Measurements from ENCODE around the gene GPR137. TPM values are rescaled to one million over a fixed set of nuclear protein-coding genes. Genes with fewer than 3 reads are reported as not detected.

GPR137 gene
- total and polyA plus RNA-seq, 9 of the 15 experiments (the other 6 are each of a cell fraction or from before 2014, with no cell fraction given), result 0.32 to 26.7 (median 10.7) TPM

DNA sequence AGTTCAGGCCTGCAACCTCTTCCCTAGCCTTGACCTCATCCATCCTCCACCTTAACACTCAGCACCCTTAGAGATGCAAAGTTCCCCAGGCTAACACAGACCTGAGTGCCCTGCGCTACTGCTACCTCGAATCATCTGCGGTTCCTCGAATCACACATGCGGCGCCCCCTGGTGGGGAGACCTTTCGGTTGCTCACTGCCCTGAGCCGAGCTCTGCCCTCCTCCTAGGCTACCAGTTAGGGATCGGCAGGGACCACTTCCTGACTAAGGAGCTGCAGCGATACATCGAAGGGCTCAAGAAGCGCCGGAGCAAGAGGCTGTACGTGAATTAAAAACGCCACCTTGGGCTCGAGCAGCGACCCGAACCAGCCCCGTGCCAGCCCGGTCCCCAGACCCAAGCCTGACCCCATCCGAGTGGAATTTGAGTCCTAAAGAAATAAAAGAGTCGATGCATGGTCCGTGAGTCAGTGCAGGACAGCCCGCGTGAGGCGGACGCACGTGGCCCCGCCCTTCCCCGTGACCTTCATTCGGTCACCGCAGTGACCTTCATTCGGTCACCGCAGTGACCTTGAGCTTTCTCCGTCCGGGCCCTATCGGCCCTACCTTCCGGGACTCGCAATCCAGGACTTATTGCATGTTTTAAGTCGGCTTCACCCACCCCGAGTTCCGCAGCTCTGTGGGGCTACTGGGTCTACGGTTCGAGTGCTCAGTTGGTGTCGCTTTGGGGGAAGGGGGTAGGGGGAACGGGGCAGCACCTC is 18.8 kb downstream of the GPR137 start (continued):
- TF ChIP-seq, protein P1, sequence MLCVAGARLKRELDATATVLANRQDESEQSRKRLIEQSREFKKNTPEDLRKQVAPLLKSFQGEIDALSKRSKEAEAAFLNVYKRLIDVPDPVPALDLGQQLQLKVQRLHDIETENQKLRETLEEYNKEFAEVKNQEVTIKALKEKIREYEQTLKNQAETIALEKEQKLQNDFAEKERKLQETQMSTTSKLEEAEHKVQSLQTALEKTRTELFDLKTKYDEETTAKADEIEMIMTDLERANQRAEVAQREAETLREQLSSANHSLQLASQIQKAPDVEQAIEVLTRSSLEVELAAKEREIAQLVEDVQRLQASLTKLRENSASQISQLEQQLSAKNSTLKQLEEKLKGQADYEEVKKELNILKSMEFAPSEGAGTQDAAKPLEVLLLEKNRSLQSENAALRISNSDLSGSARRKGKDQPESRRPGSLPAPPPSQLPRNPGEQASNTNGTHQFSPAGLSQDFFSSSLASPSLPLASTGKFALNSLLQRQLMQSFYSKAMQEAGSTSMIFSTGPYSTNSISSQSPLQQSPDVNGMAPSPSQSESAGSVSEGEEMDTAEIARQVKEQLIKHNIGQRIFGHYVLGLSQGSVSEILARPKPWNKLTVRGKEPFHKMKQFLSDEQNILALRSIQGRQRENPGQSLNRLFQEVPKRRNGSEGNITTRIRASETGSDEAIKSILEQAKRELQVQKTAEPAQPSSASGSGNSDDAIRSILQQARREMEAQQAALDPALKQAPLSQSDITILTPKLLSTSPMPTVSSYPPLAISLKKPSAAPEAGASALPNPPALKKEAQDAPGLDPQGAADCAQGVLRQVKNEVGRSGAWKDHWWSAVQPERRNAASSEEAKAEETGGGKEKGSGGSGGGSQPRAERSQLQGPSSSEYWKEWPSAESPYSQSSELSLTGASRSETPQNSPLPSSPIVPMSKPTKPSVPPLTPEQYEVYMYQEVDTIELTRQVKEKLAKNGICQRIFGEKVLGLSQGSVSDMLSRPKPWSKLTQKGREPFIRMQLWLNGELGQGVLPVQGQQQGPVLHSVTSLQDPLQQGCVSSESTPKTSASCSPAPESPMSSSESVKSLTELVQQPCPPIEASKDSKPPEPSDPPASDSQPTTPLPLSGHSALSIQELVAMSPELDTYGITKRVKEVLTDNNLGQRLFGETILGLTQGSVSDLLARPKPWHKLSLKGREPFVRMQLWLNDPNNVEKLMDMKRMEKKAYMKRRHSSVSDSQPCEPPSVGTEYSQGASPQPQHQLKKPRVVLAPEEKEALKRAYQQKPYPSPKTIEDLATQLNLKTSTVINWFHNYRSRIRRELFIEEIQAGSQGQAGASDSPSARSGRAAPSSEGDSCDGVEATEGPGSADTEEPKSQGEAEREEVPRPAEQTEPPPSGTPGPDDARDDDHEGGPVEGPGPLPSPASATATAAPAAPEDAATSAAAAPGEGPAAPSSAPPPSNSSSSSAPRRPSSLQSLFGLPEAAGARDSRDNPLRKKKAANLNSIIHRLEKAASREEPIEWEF (CRISPR knock-in tag; IDR thresholded peaks at IDR 0.05), result no peak
- TF ChIP-seq PTBP1 (IDR thresholded peaks at IDR 0.05; ENCODE audit: low read depth, low read length), result no peak
- TF ChIP-seq HNRNPLL (IDR thresholded peaks at IDR 0.05; ENCODE audit: low read depth, low read length, poor library complexity, severe bottlenecking), result peak; percentile 50
- TF ChIP-seq, protein P2, sequence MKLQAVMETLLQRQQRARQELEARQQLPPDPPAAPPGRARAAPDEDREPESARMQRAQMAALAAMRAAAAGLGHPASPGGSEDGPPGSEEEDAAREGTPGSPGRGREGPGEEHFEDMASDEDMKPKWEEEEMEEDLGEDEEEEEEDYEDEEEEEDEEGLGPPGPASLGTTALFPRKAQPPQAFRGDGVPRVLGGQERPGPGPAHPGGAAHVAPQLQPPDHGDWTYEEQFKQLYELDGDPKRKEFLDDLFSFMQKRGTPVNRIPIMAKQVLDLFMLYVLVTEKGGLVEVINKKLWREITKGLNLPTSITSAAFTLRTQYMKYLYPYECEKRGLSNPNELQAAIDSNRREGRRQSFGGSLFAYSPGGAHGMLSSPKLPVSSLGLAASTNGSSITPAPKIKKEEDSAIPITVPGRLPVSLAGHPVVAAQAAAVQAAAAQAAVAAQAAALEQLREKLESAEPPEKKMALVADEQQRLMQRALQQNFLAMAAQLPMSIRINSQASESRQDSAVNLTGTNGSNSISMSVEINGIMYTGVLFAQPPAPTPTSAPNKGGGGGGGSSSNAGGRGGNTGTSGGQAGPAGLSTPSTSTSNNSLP (IDR thresholded peaks at IDR 0.05; ENCODE audit: borderline replicate concordance, low read depth, low read length), result 0 out of 2 replicates have a peak, but pooled peaks have one; percentile 19
- TF ChIP-seq PREB (CRISPR knock-in tag; IDR thresholded peaks at IDR 0.05), result peak; percentile 99
- TF ChIP-seq RBM15 (IDR thresholded peaks at IDR 0.05; ENCODE audit: insufficient read depth, low read length), result no peak
- TF ChIP-seq KAT7 (CRISPR knock-in tag; IDR thresholded peaks at IDR 0.05; ENCODE audit: borderline replicate concordance), result 0 out of 2 replicates have a peak, but pooled peaks have one; percentile 55
- no peak for TF ChIP-seq NCOA4 (IDR thresholded peaks at IDR 0.05; ENCODE audit: partially characterized antibody)
- TF ChIP-seq ZNF445 (CRISPR knock-in tag; IDR thresholded peaks at IDR 0.05; ENCODE audit: low read depth), result no peak
- TF ChIP-seq, protein P3, sequence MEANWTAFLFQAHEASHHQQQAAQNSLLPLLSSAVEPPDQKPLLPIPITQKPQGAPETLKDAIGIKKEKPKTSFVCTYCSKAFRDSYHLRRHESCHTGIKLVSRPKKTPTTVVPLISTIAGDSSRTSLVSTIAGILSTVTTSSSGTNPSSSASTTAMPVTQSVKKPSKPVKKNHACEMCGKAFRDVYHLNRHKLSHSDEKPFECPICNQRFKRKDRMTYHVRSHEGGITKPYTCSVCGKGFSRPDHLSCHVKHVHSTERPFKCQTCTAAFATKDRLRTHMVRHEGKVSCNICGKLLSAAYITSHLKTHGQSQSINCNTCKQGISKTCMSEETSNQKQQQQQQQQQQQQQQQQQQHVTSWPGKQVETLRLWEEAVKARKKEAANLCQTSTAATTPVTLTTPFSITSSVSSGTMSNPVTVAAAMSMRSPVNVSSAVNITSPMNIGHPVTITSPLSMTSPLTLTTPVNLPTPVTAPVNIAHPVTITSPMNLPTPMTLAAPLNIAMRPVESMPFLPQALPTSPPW (CRISPR knock-in tag; IDR thresholded peaks at IDR 0.05), result no peak
- TF ChIP-seq CCNT2 (IDR thresholded peaks at IDR 0.05; ENCODE audit: borderline replicate concordance, extremely low read depth, insufficient read length, low read depth, low read length), result no peak
- no peak for TF ChIP-seq E2F1 (CRISPR knock-in tag; IDR thresholded peaks at IDR 0.05)
- no peak for TF ChIP-seq FIP1L1 (IDR thresholded peaks at IDR 0.05; ENCODE audit: low read depth, low read length, poor library complexity, severe bottlenecking)
- no peak for TF ChIP-seq RBM25 (IDR thresholded peaks at IDR 0.05; ENCODE audit: low read depth, low read length, severe bottlenecking)
- 0 out of 2 replicates have a peak, but pooled peaks have one; percentile 16 for TF ChIP-seq MAFK (IDR thresholded peaks at IDR 0.05; ENCODE audit: low read length)
